Progenitor cell of endocrine pancreas (in vitro differentiated cells): ENCODE data around the gene STAM2. TPM values are rescaled to one million over a fixed set of nuclear protein-coding genes. Genes with fewer than 3 reads are reported as not detected.
"Not testable (repeated sequence)": the region's sequence is repeated elsewhere in the genome, so short reads cannot be mapped to it uniquely, and the experiment has no call there.

ENCODE experiments used
- DNase-seq: peaks from one replicate; pipeline ENCODE4 v3.0.0; 2021; ENCODE audit warnings: low spot score; ENCODE audit not compliant: unreplicated experiment
- H3K27ac Mint-ChIP-seq: 2 replicates; pipeline ENCODE4 v1.8.0; 2021; ENCODE audit warnings: mild to moderate bottlenecking, moderate library complexity, mixed read lengths
- H3K27me3 Mint-ChIP-seq: 2 replicates; pipeline ENCODE4 v1.8.0; 2021; ENCODE audit warnings: mixed read lengths
- H3K36me3 Mint-ChIP-seq: 2 replicates; pipeline ENCODE4 v1.8.0; 2022; ENCODE audit warnings: mixed read lengths; ENCODE audit not compliant: insufficient read depth
- H3K4me1 Mint-ChIP-seq: 2 replicates; pipeline ENCODE4 v1.8.0; 2021; ENCODE audit warnings: low read depth, mixed read lengths
- H3K4me3 Mint-ChIP-seq: 2 replicates; pipeline ENCODE4 v1.8.0; 2021; ENCODE audit warnings: low read depth, mild to moderate bottlenecking, moderate library complexity, mixed read lengths
- H3K9me3 Mint-ChIP-seq: 2 replicates; pipeline ENCODE4 v1.8.0; 2021; ENCODE audit warnings: low read depth, mixed read lengths
- total RNA-seq: library from RNA; stranded (reverse); gene quantifications from 2 replicates; pipeline ENCODE4 v1.2.1, GENCODE V29; 2021
- TF ChIP-seq, protein P1 (sequence below): fragments of 200-600 bp; sonication (generic); IDR thresholded peaks from one replicate; pipeline ENCODE4 v1.5.0; 2021; ENCODE audit warnings: antibody characterized with exemption, mild to moderate bottlenecking; ENCODE audit not compliant: unreplicated experiment

The STAM2 gene
- total RNA-seq, 1 donor from 2014 or later = 32.8 TPM

DNA sequence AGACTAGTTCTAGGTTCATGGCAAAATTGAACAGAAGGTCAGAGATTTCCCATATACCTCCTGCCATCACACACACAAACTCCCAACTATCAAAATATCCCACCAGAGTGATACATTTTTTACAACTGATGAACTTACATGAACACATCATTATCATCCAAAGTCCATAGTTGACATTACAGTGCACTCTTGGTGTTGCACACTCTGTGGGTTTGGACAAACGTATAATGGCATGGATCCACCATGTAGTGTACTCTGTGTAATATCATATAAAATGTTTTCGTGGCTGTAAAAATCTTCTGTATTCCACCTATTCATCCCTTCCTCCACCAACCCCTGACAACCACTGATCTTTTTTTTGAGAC, 25.9 kb upstream of the STAM2 start:
- Mint-ChIP-seq H3K9me3 (peaks cover 17% of the 10 kb centered on the region), H3K27me3 (no peaks in the 10 kb centered on the region), H3K27ac (no peak overlapping the region), H3K36me3 (no peaks in the 10 kb centered on the region), H3K4me1 (peaks cover 3% of the 10 kb centered on the region), H3K4me3 (no peak overlapping the region)
- TF ChIP-seq, protein P1, sequence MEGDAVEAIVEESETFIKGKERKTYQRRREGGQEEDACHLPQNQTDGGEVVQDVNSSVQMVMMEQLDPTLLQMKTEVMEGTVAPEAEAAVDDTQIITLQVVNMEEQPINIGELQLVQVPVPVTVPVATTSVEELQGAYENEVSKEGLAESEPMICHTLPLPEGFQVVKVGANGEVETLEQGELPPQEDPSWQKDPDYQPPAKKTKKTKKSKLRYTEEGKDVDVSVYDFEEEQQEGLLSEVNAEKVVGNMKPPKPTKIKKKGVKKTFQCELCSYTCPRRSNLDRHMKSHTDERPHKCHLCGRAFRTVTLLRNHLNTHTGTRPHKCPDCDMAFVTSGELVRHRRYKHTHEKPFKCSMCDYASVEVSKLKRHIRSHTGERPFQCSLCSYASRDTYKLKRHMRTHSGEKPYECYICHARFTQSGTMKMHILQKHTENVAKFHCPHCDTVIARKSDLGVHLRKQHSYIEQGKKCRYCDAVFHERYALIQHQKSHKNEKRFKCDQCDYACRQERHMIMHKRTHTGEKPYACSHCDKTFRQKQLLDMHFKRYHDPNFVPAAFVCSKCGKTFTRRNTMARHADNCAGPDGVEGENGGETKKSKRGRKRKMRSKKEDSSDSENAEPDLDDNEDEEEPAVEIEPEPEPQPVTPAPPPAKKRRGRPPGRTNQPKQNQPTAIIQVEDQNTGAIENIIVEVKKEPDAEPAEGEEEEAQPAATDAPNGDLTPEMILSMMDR = no peak
- DNase-seq = no peak

DNA sequence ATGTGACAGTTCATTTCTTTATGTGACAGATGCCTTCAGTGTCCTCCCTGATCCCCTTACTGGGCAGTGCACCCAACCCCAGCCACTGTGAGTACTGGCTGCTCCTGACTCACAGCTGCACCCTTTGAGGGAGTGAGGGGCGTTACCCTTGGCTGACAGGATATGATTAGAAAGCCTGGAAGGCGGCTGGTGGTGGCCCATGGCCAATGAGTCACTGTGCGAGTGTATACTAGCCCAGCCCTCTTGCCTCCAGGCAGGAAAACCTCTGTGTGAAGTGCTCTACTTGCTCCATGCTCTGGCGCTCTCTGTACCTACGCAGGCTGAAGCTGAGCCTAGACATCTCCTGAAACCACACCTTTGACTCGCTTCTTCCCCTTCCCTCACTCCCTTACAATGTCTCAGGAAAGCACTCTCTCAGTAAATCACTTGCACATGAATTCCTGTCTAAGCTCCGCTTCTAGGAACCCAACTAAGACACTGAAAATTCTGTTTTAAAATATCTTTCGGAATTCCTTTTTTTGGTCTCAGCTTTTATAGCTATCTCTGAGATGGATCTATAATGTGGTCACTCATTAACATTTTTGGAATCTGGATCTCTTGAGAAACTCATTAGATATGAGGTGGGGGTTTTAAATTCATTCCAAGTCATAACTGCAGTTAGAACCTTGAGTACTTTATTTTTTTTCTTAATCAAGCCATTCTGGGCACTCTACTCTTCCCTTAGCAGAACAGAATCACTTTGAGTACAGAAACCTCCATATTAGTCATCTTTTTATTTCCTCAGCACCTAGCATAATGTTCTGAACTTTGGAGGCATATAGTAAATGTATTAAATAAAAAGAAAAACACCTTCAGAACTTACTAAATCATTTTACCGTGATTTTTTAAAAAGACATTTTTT, 25.3 kb upstream of the STAM2 start:
- Mint-ChIP-seq H3K4me1 (peaks cover 3% of the 10 kb centered on the region), H3K4me3 (no peak overlapping the region), H3K36me3 (no peaks in the 10 kb centered on the region), H3K9me3 (peaks cover 23% of the 10 kb centered on the region), H3K27me3 (no peaks in the 10 kb centered on the region), H3K27ac (no peak overlapping the region)
- TF ChIP-seq, protein P1 = no peak
- DNase-seq = no peak

DNA sequence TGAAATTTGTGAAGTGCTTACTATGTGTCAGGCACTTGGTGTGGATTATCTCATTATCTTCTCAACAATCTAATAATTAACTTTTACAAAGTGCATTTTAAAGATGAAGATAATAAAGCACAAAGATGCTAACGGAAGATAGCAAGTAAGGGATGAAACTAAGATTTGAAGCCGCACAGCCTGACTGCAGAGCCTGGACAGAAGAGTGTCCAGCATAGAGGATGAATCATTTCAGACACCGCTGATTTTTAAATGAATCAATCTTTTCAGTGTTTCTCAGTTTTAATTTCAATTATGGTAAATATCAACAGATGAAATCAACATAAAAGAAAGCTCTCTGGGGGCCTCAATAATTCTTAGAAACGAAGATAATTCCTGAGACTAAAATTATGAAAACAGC, 24.5 kb upstream of the STAM2 start:
- H3K27ac Mint-ChIP-seq = no peak overlapping the region
- TF ChIP-seq, protein P1 = no peak
- no peak for DNase-seq
- H3K36me3 Mint-ChIP-seq = no peaks in the 10 kb centered on the region
- H3K27me3 Mint-ChIP-seq = no peaks in the 10 kb centered on the region
- peaks cover 25% of the 10 kb centered on the region for H3K9me3 Mint-ChIP-seq
- H3K4me1 Mint-ChIP-seq = peaks cover 3% of the 10 kb centered on the region
- H3K4me3 Mint-ChIP-seq = no peak overlapping the region

DNA sequence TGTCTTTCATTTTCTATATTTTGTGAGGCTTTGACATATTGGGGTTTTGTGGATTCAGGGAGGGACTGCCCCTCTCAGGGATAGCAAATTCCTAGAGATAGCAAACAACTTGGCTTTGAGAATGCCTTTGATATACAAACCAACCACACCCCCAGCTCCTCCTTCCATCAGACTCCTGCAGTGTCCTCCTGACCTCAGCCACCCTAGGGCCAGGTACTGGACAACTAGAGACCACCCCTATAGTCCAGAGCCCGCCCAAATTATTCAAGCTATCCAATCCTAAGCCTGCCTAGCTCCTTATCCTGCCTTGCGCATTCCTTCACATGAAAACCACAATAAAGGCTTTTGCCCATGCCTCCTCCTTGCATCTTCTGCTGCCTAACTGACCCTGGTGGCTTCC, 22.9 kb upstream of the STAM2 start:
- peaks cover 3% of the 10 kb centered on the region for H3K4me1 Mint-ChIP-seq
- H3K27ac Mint-ChIP-seq = no peak overlapping the region
- no peak for DNase-seq
- H3K36me3 Mint-ChIP-seq = no peaks in the 10 kb centered on the region
- TF ChIP-seq, protein P1 = no peak
- H3K4me3 Mint-ChIP-seq = no peak overlapping the region
- peaks cover 25% of the 10 kb centered on the region for H3K9me3 Mint-ChIP-seq
- no peaks in the 10 kb centered on the region for H3K27me3 Mint-ChIP-seq

DNA sequence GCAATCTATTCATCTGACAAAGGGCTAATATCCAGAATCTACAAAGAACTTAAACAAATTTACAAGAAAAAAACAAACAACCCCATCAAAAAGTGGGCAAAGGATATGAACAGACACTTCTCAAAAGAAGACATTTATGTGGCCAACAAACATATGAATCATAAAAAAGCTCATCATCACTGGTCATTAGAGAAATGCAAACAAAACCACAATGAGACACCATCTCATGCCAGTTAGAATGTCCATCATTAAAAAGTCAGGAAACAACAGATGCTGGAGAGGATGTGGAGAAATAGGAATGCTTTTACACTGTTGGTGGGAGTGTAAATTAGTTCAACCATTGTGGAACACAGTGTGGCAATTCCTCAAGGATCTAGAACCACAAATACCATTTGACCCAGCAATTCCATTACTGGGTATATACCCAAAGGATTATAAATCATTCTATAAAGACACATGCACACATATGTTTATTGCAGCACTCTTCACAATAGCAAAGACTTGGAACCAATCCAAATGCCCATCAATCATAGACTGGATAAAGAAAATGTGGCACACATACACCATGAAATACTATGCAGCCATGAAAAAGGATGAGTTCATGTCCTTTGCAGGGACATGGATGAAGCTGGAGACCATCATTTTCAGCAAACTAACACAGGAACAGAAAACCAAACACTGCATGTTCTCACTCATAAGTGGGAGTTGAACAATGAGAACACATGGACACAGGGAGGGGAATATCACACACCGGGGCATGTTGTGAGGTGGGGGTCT, 22.1 kb upstream of the STAM2 start:
- H3K4me3 Mint-ChIP-seq, DNase-seq, H3K4me1 Mint-ChIP-seq, H3K27ac Mint-ChIP-seq, H3K36me3 Mint-ChIP-seq, H3K27me3 Mint-ChIP-seq: not testable (repeated sequence)
- peaks cover 24% of the 10 kb centered on the region for H3K9me3 Mint-ChIP-seq
